ENCODE data around the gene PPP1R14B. TPM values are rescaled to one million over a fixed set of nuclear protein-coding genes. Genes with fewer than 3 reads are reported as not detected.

The PPP1R14B gene, protein sequence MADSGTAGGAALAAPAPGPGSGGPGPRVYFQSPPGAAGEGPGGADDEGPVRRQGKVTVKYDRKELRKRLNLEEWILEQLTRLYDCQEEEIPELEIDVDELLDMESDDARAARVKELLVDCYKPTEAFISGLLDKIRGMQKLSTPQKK
- 174 TPM for polyA plus RNA-seq (2012; ENCODE audit: low read depth, missing spikeins)

DNA sequence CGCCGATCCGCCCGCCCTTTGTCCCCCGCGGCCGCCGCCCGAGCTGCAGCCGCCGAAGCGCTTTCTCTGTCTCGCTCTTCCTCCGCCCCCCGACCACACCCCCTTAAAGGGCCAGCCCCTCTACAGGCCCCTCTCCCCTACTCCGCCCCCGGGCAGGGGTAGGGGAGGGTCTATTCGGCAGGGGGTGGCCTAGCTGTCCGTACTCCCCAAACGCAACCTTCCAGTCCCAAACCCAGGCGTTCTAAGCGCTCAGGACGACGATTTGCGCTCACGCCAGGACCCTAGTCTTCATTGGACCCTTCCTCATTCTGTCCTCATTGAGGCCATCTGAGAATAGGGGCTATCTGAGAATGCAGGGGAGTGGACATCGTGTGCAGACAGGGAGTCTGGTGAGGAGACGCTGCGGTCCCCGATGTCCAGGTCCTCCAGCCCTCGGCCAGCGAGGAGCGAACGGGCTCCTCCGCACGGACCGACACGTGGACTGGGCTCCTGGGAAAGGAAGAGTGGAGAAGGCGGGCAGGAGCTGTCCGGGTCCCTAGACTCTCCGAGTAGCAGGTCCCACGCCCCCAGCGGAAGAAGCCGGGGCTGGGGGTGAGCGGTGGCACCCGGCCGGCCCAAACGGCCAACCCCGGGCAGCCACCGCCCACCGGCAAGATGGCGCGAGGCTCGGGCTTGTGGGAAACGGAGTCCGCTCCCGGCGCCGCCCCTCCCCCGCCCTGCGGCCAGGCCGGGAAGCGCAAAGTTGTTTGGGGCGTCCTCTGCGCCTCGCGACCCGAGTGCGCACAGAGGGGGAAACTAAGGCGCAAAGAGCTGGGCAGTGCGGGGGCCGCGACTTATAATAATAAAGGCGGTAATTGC lies at the start of gene PPP1R14B:
Gene PPP1R14B, minus strand, starts transcription at position 73 of the 858 bp plus-strand sequence. CDS start 270 bp downstream, outside the sequence.
- DNase-seq (ENCODE audit: insufficient read length, low spot score), result peak; percentile 85
- FAIRE-seq, result peak; percentile 59
- TF ChIP-seq POLR2A (IDR thresholded peaks at IDR 0.05; ENCODE audit: low read depth, low read length) (no peak), SPI1 (IDR thresholded peaks at IDR 0.05; ENCODE audit: low read depth, low read length) (no peak), TAF1 (IDR thresholded peaks at IDR 0.05; ENCODE audit: low read depth, low read length) (no peak)

DNA sequence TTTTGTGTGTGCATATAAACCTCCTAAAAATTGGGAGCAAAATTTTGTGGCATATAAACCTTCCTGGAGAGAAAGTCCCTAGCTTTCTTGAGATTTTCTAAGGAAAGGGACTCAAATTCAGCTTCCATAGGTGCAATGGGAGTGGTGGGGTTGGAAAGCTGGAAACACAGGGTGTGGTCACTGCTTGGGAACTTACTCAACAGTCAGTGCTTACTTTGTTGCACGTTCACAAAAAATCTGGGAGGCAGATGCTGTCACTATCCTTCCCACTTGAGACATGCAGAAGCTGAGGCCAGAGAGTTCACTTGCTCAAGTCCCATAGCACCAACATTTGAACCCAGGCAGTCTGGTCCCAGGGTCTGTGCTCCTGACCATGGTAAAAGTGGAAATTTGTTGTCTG lies 49.5 kb upstream of the PPP1R14B start:
- FAIRE-seq (no peak), DNase-seq (ENCODE audit: insufficient read length, low spot score) (no peak)
- TF ChIP-seq POU2F2 (IDR thresholded peaks at IDR 0.05; ENCODE audit: low read depth, low read length), result no peak
- no peak for TF ChIP-seq POLR2AphosphoS5 (IDR thresholded peaks at IDR 0.05; ENCODE audit: low read depth, low read length)
- no peak for TF ChIP-seq POLR2A (IDR thresholded peaks at IDR 0.05; ENCODE audit: low read depth, low read length)
- no peak for TF ChIP-seq PAX5 (IDR thresholded peaks at IDR 0.05; ENCODE audit: insufficient read depth, low read length, severe bottlenecking)
- no peak for TF ChIP-seq SPI1 (IDR thresholded peaks at IDR 0.05; ENCODE audit: low read depth, low read length)
- TF ChIP-seq TAF1 (IDR thresholded peaks at IDR 0.05; ENCODE audit: low read depth, low read length), result no peak

DNA sequence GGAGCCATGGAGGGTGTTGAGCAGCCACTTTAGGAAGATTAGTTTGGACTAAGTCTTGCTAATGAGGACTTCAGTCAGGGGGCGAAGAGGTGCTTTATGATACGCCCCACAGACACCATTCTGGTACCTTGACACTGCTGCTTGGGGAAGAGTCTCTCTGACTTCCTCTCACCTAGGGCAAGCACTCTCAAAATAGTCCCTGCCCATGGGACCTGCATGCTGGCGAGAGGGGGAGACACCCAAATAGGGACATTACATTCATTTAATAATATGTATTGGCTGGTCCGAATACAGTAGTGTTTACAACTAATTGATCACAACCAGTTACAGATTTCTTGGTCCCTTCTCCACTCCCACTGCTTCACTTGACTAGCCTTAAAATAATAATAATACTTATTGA lies 49.0 kb upstream of the PPP1R14B start:
- no peak for DNase-seq (ENCODE audit: insufficient read length, low spot score)
- TF ChIP-seq POLR2A (IDR thresholded peaks at IDR 0.05; ENCODE audit: low read depth, low read length), result no peak
- TF ChIP-seq POLR2AphosphoS5 (IDR thresholded peaks at IDR 0.05; ENCODE audit: low read depth, low read length), result no peak
- no peak for TF ChIP-seq PAX5 (IDR thresholded peaks at IDR 0.05; ENCODE audit: insufficient read depth, low read length, severe bottlenecking)
- no peak for TF ChIP-seq SPI1 (IDR thresholded peaks at IDR 0.05; ENCODE audit: low read depth, low read length)
- TF ChIP-seq TAF1 (IDR thresholded peaks at IDR 0.05; ENCODE audit: low read depth, low read length), result no peak
- TF ChIP-seq POU2F2 (IDR thresholded peaks at IDR 0.05; ENCODE audit: low read depth, low read length), result no peak
- no peak for FAIRE-seq

DNA sequence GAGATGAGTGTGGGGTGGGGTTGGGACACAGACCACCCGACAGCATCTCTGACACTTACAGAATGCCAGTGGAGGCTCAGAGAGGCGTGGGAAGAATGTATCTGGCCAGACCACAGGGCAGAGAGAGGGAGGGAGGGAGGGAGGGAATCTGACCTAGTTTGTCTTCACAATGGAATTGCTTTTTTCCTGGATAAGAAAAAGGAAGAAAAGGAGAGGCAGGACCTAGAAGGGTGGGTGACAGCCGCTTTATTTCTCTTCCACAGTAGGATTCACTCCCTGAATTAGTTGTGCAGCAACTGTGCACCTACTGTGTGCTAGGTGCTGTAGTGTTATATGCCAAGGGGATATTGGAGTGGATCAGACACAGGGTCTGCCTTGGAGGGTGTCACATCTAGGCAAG lies 48.0 kb upstream of the PPP1R14B start:
- DNase-seq (ENCODE audit: insufficient read length, low spot score) (no peak), FAIRE-seq (no peak)
- no peak for TF ChIP-seq TAF1 (IDR thresholded peaks at IDR 0.05; ENCODE audit: low read depth, low read length)
- TF ChIP-seq POLR2AphosphoS5 (IDR thresholded peaks at IDR 0.05; ENCODE audit: low read depth, low read length), result no peak
- TF ChIP-seq POLR2A (IDR thresholded peaks at IDR 0.05; ENCODE audit: low read depth, low read length), result no peak
- TF ChIP-seq PAX5 (IDR thresholded peaks at IDR 0.05; ENCODE audit: insufficient read depth, low read length, severe bottlenecking), result no peak
- no peak for TF ChIP-seq POU2F2 (IDR thresholded peaks at IDR 0.05; ENCODE audit: low read depth, low read length)
- TF ChIP-seq SPI1 (IDR thresholded peaks at IDR 0.05; ENCODE audit: low read depth, low read length), result no peak

DNA sequence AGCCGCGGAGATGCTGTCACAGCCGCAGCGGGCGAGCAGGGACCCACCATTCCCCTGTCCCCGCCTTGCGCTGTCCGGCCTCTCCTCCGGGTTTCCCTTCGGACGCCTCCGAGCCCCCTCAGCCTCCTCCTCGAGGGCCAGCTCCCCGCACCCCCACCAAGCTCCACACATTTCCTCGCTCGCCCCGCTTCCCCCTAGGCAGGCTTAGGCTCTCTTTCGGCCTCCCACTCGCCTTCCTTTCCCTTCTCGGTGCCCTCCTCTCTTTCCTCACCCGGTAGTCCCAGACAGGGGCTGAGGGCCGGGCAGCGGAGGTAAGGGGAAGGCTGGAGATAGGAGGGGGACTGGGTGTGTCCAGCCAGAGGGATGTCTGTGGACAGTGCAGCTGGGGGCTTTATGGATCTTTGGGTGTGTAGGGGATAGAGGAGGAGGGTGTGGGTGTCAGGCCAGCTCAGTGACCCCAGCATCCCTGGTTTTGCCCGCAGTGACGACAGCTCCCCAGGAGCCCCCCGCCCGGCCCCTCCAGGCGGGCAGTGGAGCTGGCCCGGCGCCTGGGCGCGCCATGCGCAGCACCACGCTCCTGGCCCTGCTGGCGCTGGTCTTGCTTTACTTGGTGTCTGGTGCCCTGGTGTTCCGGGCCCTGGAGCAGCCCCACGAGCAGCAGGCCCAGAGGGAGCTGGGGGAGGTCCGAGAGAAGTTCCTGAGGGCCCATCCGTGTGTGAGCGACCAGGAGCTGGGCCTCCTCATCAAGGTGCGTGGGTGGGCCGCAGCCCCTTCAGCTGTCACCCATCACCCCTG lies 45.9 kb upstream of the PPP1R14B start:
- FAIRE-seq, result no peak
- TF ChIP-seq TAF1 (IDR thresholded peaks at IDR 0.05; ENCODE audit: low read depth, low read length) (no peak), POLR2A (IDR thresholded peaks at IDR 0.05; ENCODE audit: low read depth, low read length) (no peak), POLR2AphosphoS5 (IDR thresholded peaks at IDR 0.05; ENCODE audit: low read depth, low read length) (no peak), SPI1 (IDR thresholded peaks at IDR 0.05; ENCODE audit: low read depth, low read length) (no peak), POU2F2 (IDR thresholded peaks at IDR 0.05; ENCODE audit: low read depth, low read length) (no peak), PAX5 (IDR thresholded peaks at IDR 0.05; ENCODE audit: insufficient read depth, low read length, severe bottlenecking) (no peak)
- no peak for DNase-seq (ENCODE audit: insufficient read length, low spot score)

DNA sequence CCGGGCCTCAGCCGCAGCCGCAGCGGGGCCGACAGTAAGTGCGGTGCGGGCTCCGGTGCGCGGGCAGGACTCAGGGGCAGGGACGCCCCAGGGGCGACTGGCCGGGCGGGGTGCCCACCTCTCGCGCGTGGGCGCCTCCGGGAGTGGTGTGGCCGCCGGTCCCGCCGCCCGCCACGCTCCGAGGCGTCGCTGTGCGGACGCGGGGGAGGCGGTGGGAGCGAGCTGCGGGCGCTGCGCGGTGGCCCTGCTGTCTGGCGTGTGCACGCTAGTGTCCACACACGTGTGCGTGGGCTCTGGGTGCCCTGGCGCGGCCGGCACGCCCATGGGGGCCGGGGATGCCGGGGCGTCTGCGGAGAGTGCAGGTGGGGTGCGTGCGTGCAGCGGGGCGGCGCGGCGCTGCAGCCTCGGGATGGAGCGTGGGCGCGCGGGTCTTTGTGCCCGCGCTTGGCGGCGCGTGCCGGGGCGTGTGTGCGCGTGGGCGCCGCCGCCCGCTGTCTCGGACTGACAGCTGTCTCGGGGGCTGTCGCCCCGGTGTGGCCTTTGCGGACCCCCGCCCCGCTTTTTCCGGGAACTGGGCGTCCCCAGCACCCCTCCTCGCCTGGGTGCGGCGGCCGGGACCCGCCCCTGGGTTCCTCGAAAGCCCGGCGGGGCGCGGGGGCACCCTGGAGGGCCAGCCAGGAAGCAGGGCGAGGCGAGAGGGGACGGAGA lies 45.2 kb upstream of the PPP1R14B start:
- DNase-seq (ENCODE audit: insufficient read length, low spot score) (no peak), FAIRE-seq (no peak)
- TF ChIP-seq TAF1 (IDR thresholded peaks at IDR 0.05; ENCODE audit: low read depth, low read length), result no peak
- no peak for TF ChIP-seq POLR2A (IDR thresholded peaks at IDR 0.05; ENCODE audit: low read depth, low read length)
- TF ChIP-seq POU2F2 (IDR thresholded peaks at IDR 0.05; ENCODE audit: low read depth, low read length), result no peak
- no peak for TF ChIP-seq PAX5 (IDR thresholded peaks at IDR 0.05; ENCODE audit: insufficient read depth, low read length, severe bottlenecking)
- TF ChIP-seq POLR2AphosphoS5 (IDR thresholded peaks at IDR 0.05; ENCODE audit: low read depth, low read length), result no peak
- no peak for TF ChIP-seq SPI1 (IDR thresholded peaks at IDR 0.05; ENCODE audit: low read depth, low read length)

DNA sequence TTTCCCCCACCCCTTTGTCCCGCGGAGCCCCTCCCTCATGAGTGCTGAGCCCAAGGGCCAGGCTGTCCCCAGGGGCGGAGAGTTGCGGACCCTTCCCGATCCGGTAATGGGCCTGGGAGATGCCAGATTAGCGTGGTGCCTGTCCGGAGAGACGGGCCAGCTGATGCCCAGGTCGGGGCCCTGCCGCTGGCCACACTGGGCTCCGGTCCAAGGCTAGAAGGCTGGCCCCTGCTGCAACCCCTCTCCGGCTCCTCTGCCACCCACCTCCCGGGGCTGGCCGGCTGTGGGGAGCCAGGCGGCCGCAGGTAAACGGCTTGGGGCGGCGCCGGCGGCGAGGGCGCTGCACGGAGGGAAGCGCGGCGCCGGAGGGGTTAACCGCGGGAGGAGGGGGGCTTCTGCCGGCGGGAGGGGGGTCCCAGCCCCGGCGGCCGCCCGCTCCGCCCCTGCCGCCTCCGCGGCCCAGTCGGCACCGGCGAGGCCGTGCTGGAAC lies 44.6 kb upstream of the PPP1R14B start, which contains the start of gene KCNK4:
Gene KCNK4, plus strand, starts transcription at position 41 of the 490 bp plus-strand sequence. CDS start 1,717 bp downstream, outside the sequence.
- TF ChIP-seq PAX5 (IDR thresholded peaks at IDR 0.05; ENCODE audit: insufficient read depth, low read length, severe bottlenecking) (no peak), POLR2AphosphoS5 (IDR thresholded peaks at IDR 0.05; ENCODE audit: low read depth, low read length) (no peak), SPI1 (IDR thresholded peaks at IDR 0.05; ENCODE audit: low read depth, low read length) (no peak), POU2F2 (IDR thresholded peaks at IDR 0.05; ENCODE audit: low read depth, low read length) (no peak), POLR2A (IDR thresholded peaks at IDR 0.05; ENCODE audit: low read depth, low read length) (no peak), TAF1 (IDR thresholded peaks at IDR 0.05; ENCODE audit: low read depth, low read length) (no peak)
- DNase-seq (ENCODE audit: insufficient read length, low spot score), result no peak
- FAIRE-seq, result no peak
